Measurements from ENCODE around the gene CSTPP1. TPM values are rescaled to one million over a fixed set of nuclear protein-coding genes. Genes with fewer than 3 reads are reported as not detected.

CSTPP1 gene
- total and polyA plus RNA-seq, 2 of the 8 experiments (the other 6 are each of a cell fraction or from before 2014, with no cell fraction given) = 24.2 to 28.7 TPM

- TF ChIP-seq CHD7 (IDR thresholded peaks at IDR 0.05; ENCODE audit: insufficient replicate concordance, low read length) (no peak), KDM4A (IDR thresholded peaks at IDR 0.05; ENCODE audit: low read depth, low read length, severe bottlenecking) (no peak), JUND (IDR thresholded peaks at IDR 0.05; ENCODE audit: low read length) (no peak), SIRT6 (IDR thresholded peaks at IDR 0.05; ENCODE audit: low read length) (no peak), POU5F1 (IDR thresholded peaks at IDR 0.05; ENCODE audit: low read depth, low read length) (no peak), SIX5 (IDR thresholded peaks at IDR 0.05; ENCODE audit: low read depth, low read length) (no peak), EGR1 (IDR thresholded peaks at IDR 0.05; ENCODE audit: borderline replicate concordance, low read depth, low read length) (no peak), TEAD4 (IDR thresholded peaks at IDR 0.05; ENCODE audit: low read depth, low read length) (no peak), ASH2L (IDR thresholded peaks at IDR 0.05; ENCODE audit: low read length) (no peak), PHF8 (conservative IDR thresholded peaks at IDR 0.05; ENCODE audit: low read depth, low read length) (no peak)
- TF ChIP-seq, protein P1, sequence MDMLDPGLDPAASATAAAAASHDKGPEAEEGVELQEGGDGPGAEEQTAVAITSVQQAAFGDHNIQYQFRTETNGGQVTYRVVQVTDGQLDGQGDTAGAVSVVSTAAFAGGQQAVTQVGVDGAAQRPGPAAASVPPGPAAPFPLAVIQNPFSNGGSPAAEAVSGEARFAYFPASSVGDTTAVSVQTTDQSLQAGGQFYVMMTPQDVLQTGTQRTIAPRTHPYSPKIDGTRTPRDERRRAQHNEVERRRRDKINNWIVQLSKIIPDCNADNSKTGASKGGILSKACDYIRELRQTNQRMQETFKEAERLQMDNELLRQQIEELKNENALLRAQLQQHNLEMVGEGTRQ (IDR thresholded peaks at IDR 0.05; ENCODE audit: low read length) = no peak
Observed at GRCh38 chr11:47106798-47107411, 170.3 kb downstream of the CSTPP1 start (continued).
